Panc1 (cell line): ENCODE data around the gene OAS2. TPM values are rescaled to one million over a fixed set of nuclear protein-coding genes. Genes with fewer than 3 reads are reported as not detected.

ENCODE experiments used
- ATAC-seq: fragments of 200-7000 bp; cut with Tn5 transposase; 2 replicates; pipeline ENCODE4 v1.9.1; 2020; ENCODE audit warnings: mild to moderate bottlenecking, moderate library complexity
- BruUV-seq: library from RNA; stranded (reverse); fragments of 400-500 nt; replicated peaks from 2 replicates; lab custom pipeline; 2021; lab: Mats Ljungman, UMichigan
- CTCF ChIA-PET: fragments of 300-600 bp; sonication (Branson Sonifier 250); formaldehyde crosslinking; loops from one replicate; lab custom pipeline; 2022; ENCODE audit warnings: antibody characterized with exemption; lab: Charles Lee
- POLR2A ChIA-PET: fragments of 300-600 bp; sonication (Branson Sonifier 250); formaldehyde crosslinking; loops from one replicate; lab custom pipeline; 2022; ENCODE audit warnings: antibody characterized with exemption; lab: Charles Lee
- DNase-seq: peaks from one replicate; pipeline ENCODE4 v3.0.0-alpha.2; 2010; ENCODE audit warnings: low read depth, low spot score
- H3K27ac ChIP-seq: 2 replicates; pipeline ENCODE4 v1.5.1; 2011; ENCODE audit warnings: mild to moderate bottlenecking, low read length, inconsistent platforms
- H3K27me3 ChIP-seq: fragments of 200-500 bp; sonication (Bioruptor generic); 2 replicates; pipeline ENCODE4 v1.6.0; 2014; ENCODE audit warnings: low read length, inconsistent platforms; ENCODE audit not compliant: control insufficient read depth, insufficient read depth
- H3K36me3 ChIP-seq: fragments of 200-500 bp; sonication (Bioruptor generic); 2 replicates; pipeline ENCODE4 v1.5.1; 2014; ENCODE audit warnings: inconsistent platforms, mild to moderate bottlenecking, low read length, moderate library complexity; ENCODE audit not compliant: control insufficient read depth, insufficient read depth
- H3K4me1 ChIP-seq: 2 replicates; pipeline ENCODE4 v1.5.1; 2011; ENCODE audit warnings: inconsistent platforms, mild to moderate bottlenecking, low read length, moderate library complexity; ENCODE audit not compliant: control insufficient read depth, insufficient read depth
- H3K4me3 ChIP-seq, 2 experiments: 2 replicates each; pipeline ENCODE4 v1.5.1; 2011 to 2012; ENCODE audit warnings: low read depth in 2 of 2, low read length in 2 of 2, mild to moderate bottlenecking in 2 of 2, inconsistent platforms in 1 of 2, moderate library complexity in 1 of 2
- H3K9me3 ChIP-seq: fragments of 200-500 bp; sonication (Bioruptor generic); 2 replicates; pipeline ENCODE4 v1.5.1; 2014; ENCODE audit warnings: low read depth, mild to moderate bottlenecking, inconsistent platforms, low read length, moderate library complexity; ENCODE audit not compliant: control insufficient read depth, insufficient read depth
- POLR2AphosphoS5 ChIP-seq: IDR thresholded peaks from 2 replicates; pipeline ENCODE4 v1.6.1; 2012; ENCODE audit warnings: mild to moderate bottlenecking, low read depth, low read length, moderate library complexity
- SIN3A ChIP-seq: IDR thresholded peaks from 2 replicates; pipeline ENCODE4 v1.6.1; 2012; ENCODE audit warnings: low read depth, mild to moderate bottlenecking, low read length, moderate library complexity, borderline replicate concordance; ENCODE audit not compliant: insufficient read depth
- TCF7L2 ChIP-seq: IDR thresholded peaks from 2 replicates; pipeline ENCODE4 v1.6.1; 2011; ENCODE audit warnings: mild to moderate bottlenecking, low read depth, low read length, inconsistent platforms
- in situ Hi-C: cut with HindIII; loops from 2 replicates; pipeline ENCODE4 v1.10.0; 2016; ENCODE audit warnings: low sequenced_read_pairs, low pct_unique_long_range_greater_than_20kb
- intact Hi-C: fragments of 100-400 bp; cut with micrococcal nuclease; formaldehyde crosslinking; loops from one replicate; pipeline ENCODE4 v1.10.0; 2022; ENCODE audit not compliant: unreplicated experiment
- total RNA-seq: library from RNA; stranded (reverse); gene quantifications from one replicate; pipeline ENCODE4 v1.2.1, GENCODE V29; 2021; ENCODE audit not compliant: unreplicated experiment
- TF ChIP-seq, protein P1 (sequence below), 2 experiments: IDR thresholded peaks; 2 replicates each; pipeline ENCODE4 v1.6.1; 2011 to 2012; ENCODE audit warnings: low read depth in 2 of 2, control low read depth in 1 of 2, low read length in 1 of 2, mild to moderate bottlenecking in 1 of 2, moderate library complexity in 1 of 2; ENCODE audit not compliant: insufficient read depth in 1 of 2
- TF ChIP-seq, protein P2 (sequence below): fragments of 450-650 bp; IDR thresholded peaks from 2 replicates; pipeline ENCODE4 v1.5.1; 2017; ENCODE audit warnings: mild to moderate bottlenecking

Gene OAS2
- total RNA-seq, 1 experiment from 2014 or later, result 2.7 TPM

DNA sequence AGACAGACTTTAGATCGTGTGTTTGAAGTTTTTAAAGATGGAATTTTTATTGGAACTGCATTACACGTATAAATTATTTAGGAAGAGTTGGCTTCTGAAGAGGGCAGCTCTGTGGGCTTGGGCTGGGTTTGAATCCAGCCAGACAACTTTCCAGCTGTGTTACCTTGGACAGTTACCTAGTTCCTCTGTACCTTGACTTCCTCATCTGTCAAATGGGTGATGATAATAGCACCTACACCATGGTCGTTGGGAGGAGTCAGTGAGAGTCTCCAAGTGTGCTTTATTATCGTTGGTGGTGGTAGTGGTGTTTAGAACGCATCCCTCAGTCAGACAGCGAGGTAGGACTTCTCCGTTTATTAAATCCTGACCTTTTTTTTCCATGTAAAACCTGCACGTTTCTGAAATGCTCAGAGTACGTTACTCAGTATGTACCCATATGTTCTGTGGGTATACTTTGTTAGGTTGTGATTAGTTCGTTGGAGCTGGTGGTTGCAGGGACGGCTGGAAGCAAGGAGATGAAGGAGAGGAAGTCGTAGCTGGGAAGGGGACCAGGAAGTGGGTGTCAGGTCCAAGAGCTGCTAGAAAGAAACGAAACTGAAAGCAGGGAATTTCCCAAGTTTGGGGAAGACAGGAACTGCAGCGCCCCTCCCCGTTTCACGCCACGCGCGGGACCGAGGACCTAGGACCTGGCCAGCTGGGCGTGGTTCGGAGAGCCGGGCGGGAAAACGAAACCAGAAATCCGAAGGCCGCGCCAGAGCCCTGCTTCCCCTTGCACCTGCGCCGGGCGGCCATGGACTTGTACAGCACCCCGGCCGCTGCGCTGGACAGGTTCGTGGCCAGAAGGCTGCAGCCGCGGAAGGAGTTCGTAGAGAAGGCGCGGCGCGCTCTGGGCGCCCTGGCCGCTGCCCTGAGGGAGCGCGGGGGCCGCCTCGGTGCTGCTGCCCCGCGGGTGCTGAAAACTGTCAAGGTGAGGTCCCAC, 40.3 kb upstream of the OAS2 start, which contains the start of gene OAS3:
Gene OAS3, plus strand, starts transcription at position 734 of the 979 bp plus-strand sequence. Its CDS starts 57 bp downstream, at position 791.
- intact Hi-C loops (no loop called here), in situ Hi-C loops (no loop called here)
- TF ChIP-seq, protein P1, sequence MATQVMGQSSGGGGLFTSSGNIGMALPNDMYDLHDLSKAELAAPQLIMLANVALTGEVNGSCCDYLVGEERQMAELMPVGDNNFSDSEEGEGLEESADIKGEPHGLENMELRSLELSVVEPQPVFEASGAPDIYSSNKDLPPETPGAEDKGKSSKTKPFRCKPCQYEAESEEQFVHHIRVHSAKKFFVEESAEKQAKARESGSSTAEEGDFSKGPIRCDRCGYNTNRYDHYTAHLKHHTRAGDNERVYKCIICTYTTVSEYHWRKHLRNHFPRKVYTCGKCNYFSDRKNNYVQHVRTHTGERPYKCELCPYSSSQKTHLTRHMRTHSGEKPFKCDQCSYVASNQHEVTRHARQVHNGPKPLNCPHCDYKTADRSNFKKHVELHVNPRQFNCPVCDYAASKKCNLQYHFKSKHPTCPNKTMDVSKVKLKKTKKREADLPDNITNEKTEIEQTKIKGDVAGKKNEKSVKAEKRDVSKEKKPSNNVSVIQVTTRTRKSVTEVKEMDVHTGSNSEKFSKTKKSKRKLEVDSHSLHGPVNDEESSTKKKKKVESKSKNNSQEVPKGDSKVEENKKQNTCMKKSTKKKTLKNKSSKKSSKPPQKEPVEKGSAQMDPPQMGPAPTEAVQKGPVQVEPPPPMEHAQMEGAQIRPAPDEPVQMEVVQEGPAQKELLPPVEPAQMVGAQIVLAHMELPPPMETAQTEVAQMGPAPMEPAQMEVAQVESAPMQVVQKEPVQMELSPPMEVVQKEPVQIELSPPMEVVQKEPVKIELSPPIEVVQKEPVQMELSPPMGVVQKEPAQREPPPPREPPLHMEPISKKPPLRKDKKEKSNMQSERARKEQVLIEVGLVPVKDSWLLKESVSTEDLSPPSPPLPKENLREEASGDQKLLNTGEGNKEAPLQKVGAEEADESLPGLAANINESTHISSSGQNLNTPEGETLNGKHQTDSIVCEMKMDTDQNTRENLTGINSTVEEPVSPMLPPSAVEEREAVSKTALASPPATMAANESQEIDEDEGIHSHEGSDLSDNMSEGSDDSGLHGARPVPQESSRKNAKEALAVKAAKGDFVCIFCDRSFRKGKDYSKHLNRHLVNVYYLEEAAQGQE (IDR thresholded peaks at IDR 0.05; ENCODE audit: insufficient read depth in 1 of 2, low read depth in 2 of 2, low read length in 1 of 2), result peak; percentile 45 to 54; a peak in 2 of 4 replicates
- no peak for TF ChIP-seq TCF7L2
- TF ChIP-seq SIN3A, result 0 out of 2 replicates have a peak, but pooled peaks have one; percentile 47
- TF ChIP-seq POLR2AphosphoS5, result no peak; the same call in 1 of the 2 replicates
- TF ChIP-seq, protein P2, sequence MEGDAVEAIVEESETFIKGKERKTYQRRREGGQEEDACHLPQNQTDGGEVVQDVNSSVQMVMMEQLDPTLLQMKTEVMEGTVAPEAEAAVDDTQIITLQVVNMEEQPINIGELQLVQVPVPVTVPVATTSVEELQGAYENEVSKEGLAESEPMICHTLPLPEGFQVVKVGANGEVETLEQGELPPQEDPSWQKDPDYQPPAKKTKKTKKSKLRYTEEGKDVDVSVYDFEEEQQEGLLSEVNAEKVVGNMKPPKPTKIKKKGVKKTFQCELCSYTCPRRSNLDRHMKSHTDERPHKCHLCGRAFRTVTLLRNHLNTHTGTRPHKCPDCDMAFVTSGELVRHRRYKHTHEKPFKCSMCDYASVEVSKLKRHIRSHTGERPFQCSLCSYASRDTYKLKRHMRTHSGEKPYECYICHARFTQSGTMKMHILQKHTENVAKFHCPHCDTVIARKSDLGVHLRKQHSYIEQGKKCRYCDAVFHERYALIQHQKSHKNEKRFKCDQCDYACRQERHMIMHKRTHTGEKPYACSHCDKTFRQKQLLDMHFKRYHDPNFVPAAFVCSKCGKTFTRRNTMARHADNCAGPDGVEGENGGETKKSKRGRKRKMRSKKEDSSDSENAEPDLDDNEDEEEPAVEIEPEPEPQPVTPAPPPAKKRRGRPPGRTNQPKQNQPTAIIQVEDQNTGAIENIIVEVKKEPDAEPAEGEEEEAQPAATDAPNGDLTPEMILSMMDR, result no peak
- peak within 1 kb of the TSS; percentile 64 to 73 for H3K4me3 ChIP-seq
- ChIA-PET CTCF (interaction anchor here (0.6 kb wide), 1 partner anchor 197 kb away, joined by 4 read pairs; no protein-coding TSS in a partner anchor), POLR2A (interaction anchor here (0.6 kb wide), 2 partner anchors 11 to 1125 kb away, joined by 3 to 11 read pairs; no protein-coding TSS in a partner anchor)
- ATAC-seq, result peak; percentile 92
- H3K27me3 ChIP-seq, result no peaks in the 10 kb centered on the region
- H3K36me3 ChIP-seq, result no peaks in the 10 kb centered on the region
- no TSS peak for BruUV-seq
- peak; percentile 45 for DNase-seq
- H3K4me1 ChIP-seq, result peaks cover 13% of the 10 kb centered on the region; the same call in 1 of the 2 replicates
- no peaks in the 10 kb centered on the region for H3K9me3 ChIP-seq
- H3K27ac ChIP-seq, result peak within 1 kb of the TSS; percentile 76

DNA sequence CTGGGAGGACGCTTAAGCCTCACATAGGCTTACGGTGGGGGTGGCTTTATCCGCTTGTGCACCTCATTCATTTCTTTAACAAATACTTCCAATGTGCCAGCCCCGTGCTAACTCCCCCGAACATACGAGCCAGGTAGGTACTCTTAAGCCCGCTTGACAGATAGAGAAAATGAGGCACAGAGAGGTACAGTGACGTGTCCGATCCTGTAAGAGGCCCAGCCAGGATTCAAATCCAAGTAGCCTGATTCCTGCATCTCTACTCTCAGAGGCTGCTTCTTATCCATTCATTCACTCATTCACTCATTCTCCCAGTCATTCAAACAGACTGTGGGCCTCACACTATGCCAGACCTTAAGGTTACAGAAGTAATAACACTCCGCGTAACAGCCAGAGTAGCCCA, 39.6 kb upstream of the OAS2 start:
- BruUV-seq, result no TSS peak
- CTCF ChIA-PET, result no interaction called here
- H3K36me3 ChIP-seq, result no peaks in the 10 kb centered on the region
- POLR2A ChIA-PET, result interaction anchor here (0.6 kb wide), 1 partner anchor 1124 kb away, joined by 3 read pairs; no protein-coding TSS in a partner anchor
- peak; percentile 23 for ATAC-seq
- peak overlapping the region; percentile 64 to 73 for H3K4me3 ChIP-seq
- H3K27me3 ChIP-seq, result no peaks in the 10 kb centered on the region
- intact Hi-C loops (no loop called here), in situ Hi-C loops (no loop called here)
- no peak for DNase-seq
- TF ChIP-seq SIN3A, result no peak
- no peak for TF ChIP-seq TCF7L2
- TF ChIP-seq, protein P2, result no peak
- TF ChIP-seq, protein P1 (IDR thresholded peaks at IDR 0.05; ENCODE audit: insufficient read depth in 1 of 2, low read depth in 2 of 2, low read length in 1 of 2), result no peak
- TF ChIP-seq POLR2AphosphoS5, result no peak
- peaks cover 12% of the 10 kb centered on the region; the same call in 1 of the 2 replicates for H3K4me1 ChIP-seq
- no peaks in the 10 kb centered on the region for H3K9me3 ChIP-seq
- H3K27ac ChIP-seq, result peak overlapping the region; percentile 76
